A549 (cell line): ENCODE results near the gene ARHGAP12.
"Not testable (repeated sequence)": the region's sequence is repeated elsewhere in the genome, so short reads cannot be mapped to it uniquely, and the experiment has no call there.

ENCODE experiments used
- ESRRA ChIP-seq: fragments of 150-350 bp; IDR thresholded peaks from 2 replicates; pipeline ENCODE4 v1.6.1; 2014; ENCODE audit warnings: mild to moderate bottlenecking, low read length, borderline replicate concordance
- HDAC2 ChIP-seq: fragments of 200-600 bp; sonication (generic); IDR thresholded peaks from 2 replicates; pipeline ENCODE4 v1.6.1; 2016
- TF ChIP-seq, protein P1 (sequence below): fragments of >200 bp; sonication (Bioruptor Twin); formaldehyde crosslinking; IDR thresholded peaks from 3 replicates; pipeline ENCODE4 v1.5.1; 2016

DNA sequence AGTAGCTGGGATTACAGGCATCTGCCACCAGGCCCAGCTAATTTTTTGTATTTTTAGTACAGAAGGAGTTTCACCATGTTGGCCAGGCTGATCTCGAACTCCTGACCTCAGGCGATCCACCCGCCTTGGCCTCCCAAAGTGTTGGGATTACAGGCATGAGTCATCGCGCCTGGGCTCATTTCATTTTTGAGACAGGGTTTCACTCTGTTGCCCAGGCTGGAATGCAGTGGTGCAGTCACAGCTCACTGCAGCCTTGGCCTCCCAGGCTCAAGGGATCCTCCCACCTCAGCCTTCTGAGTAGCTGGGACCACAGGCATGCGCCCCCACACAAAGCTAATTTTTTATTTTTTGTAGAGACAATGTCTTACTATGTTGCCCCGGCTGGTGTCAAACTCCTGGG lies 159.7 kb downstream of the ARHGAP12 start:
- TF ChIP-seq, protein P1, sequence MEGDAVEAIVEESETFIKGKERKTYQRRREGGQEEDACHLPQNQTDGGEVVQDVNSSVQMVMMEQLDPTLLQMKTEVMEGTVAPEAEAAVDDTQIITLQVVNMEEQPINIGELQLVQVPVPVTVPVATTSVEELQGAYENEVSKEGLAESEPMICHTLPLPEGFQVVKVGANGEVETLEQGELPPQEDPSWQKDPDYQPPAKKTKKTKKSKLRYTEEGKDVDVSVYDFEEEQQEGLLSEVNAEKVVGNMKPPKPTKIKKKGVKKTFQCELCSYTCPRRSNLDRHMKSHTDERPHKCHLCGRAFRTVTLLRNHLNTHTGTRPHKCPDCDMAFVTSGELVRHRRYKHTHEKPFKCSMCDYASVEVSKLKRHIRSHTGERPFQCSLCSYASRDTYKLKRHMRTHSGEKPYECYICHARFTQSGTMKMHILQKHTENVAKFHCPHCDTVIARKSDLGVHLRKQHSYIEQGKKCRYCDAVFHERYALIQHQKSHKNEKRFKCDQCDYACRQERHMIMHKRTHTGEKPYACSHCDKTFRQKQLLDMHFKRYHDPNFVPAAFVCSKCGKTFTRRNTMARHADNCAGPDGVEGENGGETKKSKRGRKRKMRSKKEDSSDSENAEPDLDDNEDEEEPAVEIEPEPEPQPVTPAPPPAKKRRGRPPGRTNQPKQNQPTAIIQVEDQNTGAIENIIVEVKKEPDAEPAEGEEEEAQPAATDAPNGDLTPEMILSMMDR = not testable (repeated sequence)
- TF ChIP-seq ESRRA, HDAC2: not testable (repeated sequence)
